HG03139 (cell line): ENCODE results near the gene LENG1.
"Not testable (repeated sequence)": the region's sequence is repeated elsewhere in the genome, so short reads cannot be mapped to it uniquely, and the experiment has no call there.

Experiments used
- ATAC-seq: cut with Tn5 transposase; IDR thresholded peaks from one replicate; pipeline ENCODE4 v1.9.1; 2021; ENCODE audit not compliant: unreplicated experiment

The LENG1 gene

GRCh38 chr19:54159352-54160181 lies at the start of gene LENG1:
Gene LENG1 (minus strand): TSS chr19:54159721. CDS start chr19:54159695, 26 bp downstream.
- ATAC-seq = peak; percentile 91

- ATAC-seq = no peak
Measured at GRCh38 chr19:54208784-54209057, 49.2 kb upstream of the LENG1 start.

GRCh38 chr19:54207983-54208783 lies 48.7 kb upstream of the LENG1 start:
- peak; percentile 48 for ATAC-seq

- ATAC-seq = no peak
Measured at GRCh38 chr19:54207676-54207982, 48.1 kb upstream of the LENG1 start.

- not testable (repeated sequence) for ATAC-seq
Measured at GRCh38 chr19:54207193-54207592, 47.7 kb upstream of the LENG1 start.

GRCh38 chr19:54206831-54207177 lies 47.3 kb upstream of the LENG1 start:
- no peak for ATAC-seq

- no peak for ATAC-seq
Measured at GRCh38 chr19:54206030-54206830, 46.7 kb upstream of the LENG1 start.

DNA sequence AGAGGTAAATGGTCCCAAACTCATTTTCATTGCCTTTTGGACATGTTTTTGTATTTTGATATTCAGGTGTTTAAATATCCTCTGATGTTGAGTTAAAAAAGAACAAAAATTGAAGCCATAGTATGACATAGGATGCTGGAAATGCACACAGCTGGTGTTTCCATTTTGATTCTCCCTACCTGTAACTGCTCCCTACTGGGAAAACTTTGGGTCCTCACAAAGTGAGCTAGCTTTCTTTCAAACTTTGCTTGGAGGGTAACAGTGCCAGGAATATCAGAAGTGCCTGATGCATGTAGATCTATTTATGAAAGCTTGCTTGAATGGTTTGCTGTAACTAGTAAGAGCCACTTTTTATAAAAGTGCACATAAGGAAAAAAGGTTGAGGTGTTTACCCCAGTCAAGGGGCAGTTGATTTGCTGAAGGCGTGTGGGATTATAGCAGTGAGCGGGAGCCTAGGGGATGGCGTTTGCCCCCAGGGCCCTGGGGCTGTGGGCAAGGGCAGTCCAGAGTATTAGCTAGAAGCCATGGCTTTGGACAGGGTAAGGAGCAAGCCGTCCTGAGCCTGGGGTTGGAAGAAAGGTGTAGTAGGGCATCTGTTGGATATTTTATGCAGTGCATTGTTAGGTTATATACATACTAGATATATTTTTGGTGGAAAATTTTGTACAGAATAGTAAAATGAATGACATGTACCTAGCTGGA lies 45.4 kb upstream of the LENG1 start:
- ATAC-seq = no peak

DNA sequence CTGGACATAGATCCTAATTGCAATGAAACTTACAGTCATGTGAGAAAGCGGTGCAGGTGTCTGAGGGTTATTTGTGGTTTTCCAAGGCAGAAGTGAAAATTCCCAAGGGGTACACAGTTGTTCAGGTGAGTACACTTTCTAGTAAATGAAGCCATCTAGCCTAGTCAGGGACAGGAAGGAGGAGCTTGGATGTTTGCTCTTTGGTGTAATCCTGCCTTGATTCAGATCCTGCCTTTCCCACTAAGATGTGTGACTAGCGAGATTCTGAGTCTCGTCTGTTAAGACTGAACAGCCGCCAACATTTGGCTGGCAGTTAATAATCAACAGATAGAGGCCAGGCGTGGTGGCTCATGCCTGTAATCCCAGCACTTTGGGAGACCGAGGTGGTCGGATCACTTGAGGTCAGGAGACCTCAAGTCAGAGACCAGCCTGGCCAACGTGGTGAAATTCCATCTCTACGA lies 43.7 kb upstream of the LENG1 start:
- no peak for ATAC-seq

DNA sequence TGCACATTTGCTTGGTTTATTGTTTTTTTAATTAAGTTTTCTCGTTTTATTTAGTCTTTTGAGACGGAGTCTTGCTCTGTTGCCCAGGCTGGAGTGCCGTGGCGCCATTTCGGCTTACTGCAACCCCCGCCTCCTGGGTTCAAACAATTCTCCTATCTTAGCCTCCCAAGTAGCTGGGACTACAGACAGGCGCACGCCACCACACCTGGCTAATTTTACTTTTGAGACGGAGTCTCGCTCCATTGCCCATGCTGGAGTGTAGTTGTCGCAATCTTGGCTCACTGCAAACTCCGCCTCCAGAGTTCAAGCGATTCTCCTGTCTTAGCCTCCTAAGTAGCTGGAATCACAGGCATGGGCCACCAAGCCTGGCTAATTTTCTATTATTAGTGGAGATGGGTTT lies 42.5 kb upstream of the LENG1 start:
- no peak for ATAC-seq

GRCh38 chr19:54201172-54201701 lies 41.7 kb upstream of the LENG1 start:
- ATAC-seq = no peak

- no peak for ATAC-seq
Measured at GRCh38 chr19:54199401-54199800, 39.9 kb upstream of the LENG1 start.

DNA sequence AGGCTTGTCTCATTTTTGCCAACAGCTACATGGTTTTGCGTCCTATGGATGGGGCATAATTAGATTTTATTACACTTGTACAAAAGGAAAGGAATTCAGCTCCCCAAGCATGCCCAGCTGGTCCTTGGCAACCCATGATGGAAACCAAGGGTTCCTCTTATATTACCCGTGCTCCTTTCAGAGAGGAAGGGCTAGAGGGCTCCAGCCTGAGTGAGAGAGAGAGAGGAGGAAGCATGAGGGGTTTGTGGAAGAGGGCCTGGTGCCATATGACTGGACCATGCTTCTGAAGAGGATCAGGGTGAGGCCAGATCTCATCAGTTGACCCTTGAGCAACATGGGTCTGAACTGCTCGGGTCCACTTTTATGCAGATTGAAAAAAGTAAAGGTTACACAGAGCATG lies 37.6 kb upstream of the LENG1 start:
- no peak for ATAC-seq

- ATAC-seq = no peak
Measured at GRCh38 chr19:54196536-54196935, 37.0 kb upstream of the LENG1 start.

DNA sequence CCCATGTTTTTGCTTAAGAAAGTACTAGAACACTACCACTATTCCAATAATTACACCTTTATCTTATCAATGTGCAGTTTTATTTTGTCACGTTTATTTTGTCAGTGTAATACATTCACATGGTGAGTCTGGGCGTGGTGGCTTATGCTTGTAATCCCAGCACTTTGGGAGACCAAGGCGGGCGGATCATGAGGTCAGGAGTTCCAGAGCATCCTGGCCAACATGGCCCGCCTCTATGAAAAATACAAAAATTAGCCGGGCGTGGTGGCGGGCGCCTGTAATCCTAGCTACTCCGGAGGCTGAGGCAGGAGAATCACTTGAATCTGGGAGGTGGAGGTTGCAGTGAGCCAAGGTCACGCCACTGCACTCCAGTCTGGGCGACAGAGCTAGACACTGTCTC lies 34.9 kb upstream of the LENG1 start:
- ATAC-seq = not testable (repeated sequence)

- ATAC-seq = no peak
Measured at GRCh38 chr19:54193011-54193410, 33.5 kb upstream of the LENG1 start.

DNA sequence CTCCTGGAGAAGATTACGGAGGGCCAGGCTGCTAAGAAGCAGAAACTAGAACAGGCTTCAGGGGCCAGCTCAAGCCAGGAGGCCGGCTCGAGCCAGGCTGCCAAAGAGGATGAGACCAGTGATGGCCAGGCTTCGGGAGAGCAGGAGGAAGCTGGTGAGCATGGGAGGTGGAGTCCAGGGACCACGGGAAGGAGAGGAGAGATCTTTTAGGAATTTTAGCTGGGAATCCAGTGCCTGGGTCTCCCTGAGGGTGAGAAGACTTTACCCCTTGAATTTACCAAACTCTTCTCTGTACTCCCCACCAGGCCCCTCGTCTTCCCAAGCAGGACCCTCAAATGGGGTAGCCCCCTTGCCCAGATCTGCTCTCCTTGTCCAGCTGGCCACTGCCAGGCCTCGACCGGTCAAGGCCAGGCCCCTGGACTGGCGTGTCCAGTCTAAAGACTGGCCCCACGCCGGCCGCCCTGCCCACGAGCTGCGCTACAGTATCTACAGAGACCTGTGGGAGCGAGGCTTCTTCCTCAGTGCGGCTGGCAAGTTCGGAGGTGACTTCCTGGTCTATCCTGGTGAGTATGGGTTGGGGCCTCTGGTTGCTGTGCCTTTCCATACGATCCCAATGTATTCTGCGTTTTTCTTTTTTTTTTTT lies 32.4 kb upstream of the LENG1 start:
- no peak for ATAC-seq

- peak; percentile 16 for ATAC-seq
Measured at GRCh38 chr19:54191011-54191810, 31.7 kb upstream of the LENG1 start, which contains the start of gene TSEN34. Gene TSEN34 (plus strand): TSS chr19:54191308. CDS start chr19:54191365, 57 bp downstream.

GRCh38 chr19:54190503-54191010 lies 31.0 kb upstream of the LENG1 start:
- peak; percentile 42 for ATAC-seq
